GM12878 (cell line): ENCODE results near the gene BCL11A. TPM values are rescaled to one million over a fixed set of nuclear protein-coding genes. Genes with fewer than 3 reads are reported as not detected.

Experiments
- ATAC-seq: fragments of 200-7000 bp; cut with Tn5 transposase; 3 replicates; pipeline ENCODE4 v1.9.1; 2020; ENCODE audit warnings: mild to moderate bottlenecking, moderate library complexity
- BruUV-seq: library from RNA; stranded (reverse); fragments of 400-500 nt; replicated peaks from 2 replicates; lab custom pipeline; 2021; lab: Mats Ljungman, UMichigan
- CTCF ChIA-PET: fragments of 300-600 bp; sonication (Branson Sonifier 250); formaldehyde crosslinking; extraction: SDS; loops from one replicate; lab custom pipeline; 2021; ENCODE audit warnings: inconsistent platforms; lab: Yijun Ruan, JAX
- POLR2A ChIA-PET: fragments of 350-600 bp; formaldehyde crosslinking; extraction: SDS; loops from one replicate; lab custom pipeline; 2021; ENCODE audit warnings: inconsistent platforms; lab: Charles Lee
- RAD21 ChIA-PET: fragments of 300-600 bp; sonication (Branson Sonifier 250); formaldehyde crosslinking; loops from one replicate; lab custom pipeline; 2023; ENCODE audit warnings: antibody characterized with exemption; ENCODE audit not compliant: unreplicated experiment; lab: Charles Lee
- SMC1A ChIA-PET: fragments of 300-600 bp; sonication (Branson Sonifier 250); formaldehyde crosslinking; loops from one replicate; lab custom pipeline; 2023; ENCODE audit not compliant: unreplicated experiment, uncharacterized antibody; lab: Charles Lee
- DNase-seq: peaks from one replicate; pipeline ENCODE4 v3.0.0-alpha.2; 2011; ENCODE audit warnings: low read depth, low spot score
- FAIRE-seq: peaks from 3 replicates; lab custom pipeline; 2011; peaks lifted over from hg19 to GRCh38; lab: Jason Lieb, UNC
- H2AFZ ChIP-seq: 2 replicates; pipeline ENCODE4 v1.6.0; 2011; ENCODE audit warnings: low read depth, low read length, control low read depth; ENCODE audit not compliant: control insufficient read depth
- H3K27ac ChIP-seq: 2 replicates; pipeline ENCODE4 v1.5.1; 2011; ENCODE audit warnings: control low read depth; ENCODE audit not compliant: control insufficient read depth, insufficient read depth
- H3K27me3 ChIP-seq, 2 experiments: replicated peaks in 1 of 2; 2 replicates each; pipeline versions ENCODE4 v1.6.0 to v1.6.1; 2011; ENCODE audit warnings: low read length in 1 of 2; ENCODE audit not compliant: control insufficient read depth in 2 of 2, insufficient read depth in 2 of 2
- H3K36me3 ChIP-seq, 2 experiments: 2 replicates each; pipeline ENCODE4 v1.5.1; 2011; ENCODE audit warnings: low read length in 1 of 2; ENCODE audit not compliant: control insufficient read depth in 2 of 2, insufficient read depth in 2 of 2
- H3K4me1 ChIP-seq: 2 replicates; pipeline ENCODE4 v1.6.1; 2011; ENCODE audit warnings: mild to moderate bottlenecking, low read length, moderate library complexity, mixed read lengths; ENCODE audit not compliant: control insufficient read depth, insufficient read depth
- H3K4me2 ChIP-seq: 2 replicates; pipeline ENCODE4 v1.6.0; 2011; ENCODE audit warnings: control low read depth; ENCODE audit not compliant: control insufficient read depth, insufficient read depth
- H3K4me3 ChIP-seq: fragments of 200-600 bp; sonication (generic); 2 replicates; pipeline ENCODE4 v1.5.1; 2016
- H3K79me2 ChIP-seq: 2 replicates; pipeline ENCODE4 v1.6.0; 2011; ENCODE audit warnings: low read length; ENCODE audit not compliant: control insufficient read depth, insufficient read depth
- H3K9ac ChIP-seq: 2 replicates; pipeline ENCODE4 v1.8.0; 2011; ENCODE audit warnings: low read length, control low read depth, mixed read lengths; ENCODE audit not compliant: control insufficient read depth, insufficient read depth
- H3K9me3 ChIP-seq: replicated peaks from 3 replicates; pipeline ENCODE4 v1.5.1; 2011; ENCODE audit warnings: mild to moderate bottlenecking, low read length; ENCODE audit not compliant: control insufficient read depth, insufficient read depth
- H4K20me1 ChIP-seq: 2 replicates; pipeline ENCODE4 v1.6.0; 2011; ENCODE audit not compliant: control insufficient read depth, insufficient read depth
- KLF5 ChIP-seq: fragments of 450-650 bp; IDR thresholded peaks from 2 replicates; pipeline ENCODE4 v1.6.1; 2014; ENCODE audit warnings: mild to moderate bottlenecking; ENCODE audit not compliant: partially characterized antibody
- ZNF592 ChIP-seq: fragments of 450-650 bp; IDR thresholded peaks from 2 replicates; pipeline ENCODE4 v1.6.1; 2017; ENCODE audit warnings: mild to moderate bottlenecking, moderate library complexity
- WGBS: methylation state at CpG from one replicate; pipeline ENCODE4 v1.1.6; 2016; ENCODE audit warnings: low lambda C conversion rate; ENCODE audit not compliant: insufficient replicate concordance, insufficient coverage; ENCODE audit errors: missing lambda C conversion rate; 5-methylcytosine and 5-hydroxymethylcytosine counted together
- in situ Hi-C: fragments of 300-500 bp; cut with MboI; formaldehyde crosslinking; loops from 9 replicates; pipeline ENCODE4 v1.14.3; 2018; ENCODE audit warnings: mixed read lengths
- intact Hi-C: fragments of 100-400 bp; cut with micrococcal nuclease; formaldehyde crosslinking; loops from one replicate; pipeline ENCODE4 v1.14.2; 2022; ENCODE audit not compliant: unreplicated experiment
- polyA plus RNA-seq, 11 experiments: library from polyadenylated mRNA; depleted of rRNA in 4 of 11; unstranded in 6 of 11; stranded (reverse) in 5 of 11; fragments of >200 nt; fragmentation: Nextera tagmentation in 4 of 11; fragmentation: Illumina TruSeq in 1 of 11; extraction: Ambion mirVana in 4 of 11; extraction: Trizol in 1 of 11; gene quantifications; 1 replicate in 1 of 11; 2 replicates in 10 of 11; pipeline versions ENCODE4 v1.2.1 to v1.2.3, GENCODE V29; 2011 to 2016; ENCODE audit warnings: inconsistent platforms in 2 of 11, missing spikeins in 2 of 11, low read depth in 1 of 11
- total RNA-seq, 4 experiments: library from RNA; depleted of rRNA in 3 of 4; stranded (reverse); fragments of >200 nt in 3 of 4; fragmentation: Illumina TruSeq in 1 of 4; extraction: Trizol in 1 of 4; gene quantifications; 2 replicates each; pipeline versions ENCODE4 v1.2.1 to v1.2.3, GENCODE V29; 2013 to 2021

Gene BCL11A
- total and polyA plus RNA-seq, 10 of the 15 experiments (the other 5 are each of a cell fraction or from before 2014, with no cell fraction given), result 7.5 to 26.6 (median 11.1) TPM; not detected in 1

GRCh38 chr2:60476206-60476954, 77.1 kb downstream of the BCL11A start:
- ChIA-PET CTCF (no interaction called here), RAD21 (no interaction called here), POLR2A (no interaction called here), SMC1A (interaction anchor here (1.2 kb wide), 1 partner anchor 30 kb away, joined by 3 read pairs; no protein-coding TSS in a partner anchor)
- in situ Hi-C loops, result no loop called here
- Histone ChIP-seq H3K79me2 (peaks cover 3% of the 10 kb centered on the region; the same call in 1 of the 2 replicates), H3K9ac (no peak overlapping the region), H3K4me3 (no peak overlapping the region), H4K20me1 (no peaks in the 10 kb centered on the region), H3K4me2 (no peak overlapping the region), H3K27me3 (no peaks in the 10 kb centered on the region), H3K27ac (no peak overlapping the region), H3K36me3 (peaks cover 0 to 5% of the 10 kb centered on the region in 2 experiments; a peak in 1 of 4 replicates), H2AFZ (no peak overlapping the region), H3K4me1 (no peaks in the 10 kb centered on the region), H3K9me3 (no peaks in the 10 kb centered on the region)
- no TSS peak for BruUV-seq
- intact Hi-C loops, result no loop called here
- ATAC-seq, result no peak
- TF ChIP-seq ZNF592, result no peak
- no peak for TF ChIP-seq KLF5
- no peak for FAIRE-seq
- DNase-seq, result no peak
- 77% methylated on average over 2 of the region's 2 CpGs for WGBS
